Central memory CD8-positive, alpha-beta T cell (primary cell): Measurements from ENCODE around the gene C7.
"Not testable (repeated sequence)": the region's sequence is repeated elsewhere in the genome, so short reads cannot be mapped to it uniquely, and the experiment has no call there.

Experiments
- ATAC-seq: fragments of 150-1000 bp; cut with Tn5 transposase; replicated peaks from 2 replicates; pipeline ENCODE4 v1.10.0; 2022; ENCODE audit warnings: mild to moderate bottlenecking, moderate FRiP score, moderate number of reproducible peaks; ENCODE audit not compliant: poor library complexity, severe bottlenecking; ENCODE audit errors: extremely low read depth
- DNase-seq, 2 donors: peaks; one replicate each; pipeline ENCODE4 v3.0.0; 2021; ENCODE audit warnings: low spot score in 2 of 2
- H3K27ac Mint-ChIP-seq: one replicate; pipeline ENCODE4 v1.8.0; 2022; ENCODE audit warnings: low read depth, mild to moderate bottlenecking, moderate library complexity, mixed read lengths
- H3K27me3 Mint-ChIP-seq: one replicate; pipeline ENCODE4 v1.8.0; 2022; ENCODE audit warnings: mixed read lengths
- H3K36me3 Mint-ChIP-seq: one replicate; pipeline ENCODE4 v1.8.0; 2022; ENCODE audit warnings: mild to moderate bottlenecking, moderate library complexity, mixed read lengths; ENCODE audit not compliant: insufficient read depth
- H3K4me1 Mint-ChIP-seq: one replicate; pipeline ENCODE4 v1.8.0; 2022; ENCODE audit warnings: mixed read lengths
- H3K4me3 Mint-ChIP-seq: one replicate; pipeline ENCODE4 v1.8.0; 2022; ENCODE audit warnings: mild to moderate bottlenecking, moderate library complexity, mixed read lengths
- H3K9me3 Mint-ChIP-seq: one replicate; pipeline ENCODE4 v1.8.0; 2022; ENCODE audit warnings: mixed read lengths

The C7 gene

GRCh38 chr5:40909264-40909663 is at the start of gene C7:
C7 (plus strand) TSS chr5:40909497; CDS start chr5:40909611, 114 bp downstream.
- Mint-ChIP-seq H3K4me1 (no peaks in the 10 kb centered on the region), H3K27ac (no peak within 1 kb of the TSS), H3K4me3 (no peak within 1 kb of the TSS), H3K9me3 (no peaks in the 10 kb centered on the region), H3K27me3 (peaks cover 45% of the 10 kb centered on the region), H3K36me3 (no peaks in the 10 kb centered on the region)
- ATAC-seq (no peak), DNase-seq (no peak)

GRCh38 chr5:40860711-40861110 is 48.6 kb upstream of the C7 start:
- Mint-ChIP-seq H3K27me3 (no peaks in the 10 kb centered on the region), H3K4me1 (no peaks in the 10 kb centered on the region), H3K36me3 (no peaks in the 10 kb centered on the region), H3K9me3 (peaks cover 6% of the 10 kb centered on the region), H3K4me3 (no peak overlapping the region), H3K27ac (no peak overlapping the region)
- ATAC-seq = no peak
- no peak for DNase-seq

- not testable (repeated sequence) for H3K4me1 Mint-ChIP-seq, ATAC-seq, H3K4me3 Mint-ChIP-seq, H3K27ac Mint-ChIP-seq, H3K27me3 Mint-ChIP-seq, H3K36me3 Mint-ChIP-seq, DNase-seq, H3K9me3 Mint-ChIP-seq
Measured at GRCh38 chr5:40865004-40865403, 44.3 kb upstream of the C7 start.

GRCh38 chr5:40866844-40867243 is 42.5 kb upstream of the C7 start:
- H3K9me3 Mint-ChIP-seq = peaks cover 6% of the 10 kb centered on the region
- H3K27ac Mint-ChIP-seq = no peak overlapping the region
- no peak overlapping the region for H3K4me3 Mint-ChIP-seq
- peaks cover 4% of the 10 kb centered on the region for H3K27me3 Mint-ChIP-seq
- no peaks in the 10 kb centered on the region for H3K4me1 Mint-ChIP-seq
- no peaks in the 10 kb centered on the region for H3K36me3 Mint-ChIP-seq
- no peak for ATAC-seq
- DNase-seq = no peak

GRCh38 chr5:40869384-40869783 is 39.9 kb upstream of the C7 start:
- ATAC-seq = no peak
- peaks cover 6% of the 10 kb centered on the region for H3K9me3 Mint-ChIP-seq

GRCh38 chr5:40871177-40871576 is 38.1 kb upstream of the C7 start:
- no peak overlapping the region for H3K4me3 Mint-ChIP-seq
- DNase-seq = no peak
- ATAC-seq = no peak
- no peaks in the 10 kb centered on the region for H3K36me3 Mint-ChIP-seq
- no peak overlapping the region for H3K27ac Mint-ChIP-seq
- peaks cover 10% of the 10 kb centered on the region for H3K27me3 Mint-ChIP-seq
- no peaks in the 10 kb centered on the region for H3K9me3 Mint-ChIP-seq
- no peaks in the 10 kb centered on the region for H3K4me1 Mint-ChIP-seq

More at GRCh38 chr5:40869384-40869783, 39.9 kb upstream of the C7 start:
- DNase-seq = no peak
- no peaks in the 10 kb centered on the region for H3K4me1 Mint-ChIP-seq
- H3K27ac Mint-ChIP-seq = no peak overlapping the region
- H3K27me3 Mint-ChIP-seq = peaks cover 10% of the 10 kb centered on the region
- no peaks in the 10 kb centered on the region for H3K36me3 Mint-ChIP-seq
- H3K4me3 Mint-ChIP-seq = no peak overlapping the region

- DNase-seq, H3K4me1 Mint-ChIP-seq, ATAC-seq, H3K4me3 Mint-ChIP-seq, H3K27ac Mint-ChIP-seq, H3K36me3 Mint-ChIP-seq, H3K9me3 Mint-ChIP-seq: not testable (repeated sequence)
- peaks cover 18% of the 10 kb centered on the region for H3K27me3 Mint-ChIP-seq
Measured at GRCh38 chr5:40872253-40872652, 37.0 kb upstream of the C7 start.

- Mint-ChIP-seq H3K27me3 (peaks cover 18% of the 10 kb centered on the region), H3K36me3 (no peaks in the 10 kb centered on the region), H3K4me3 (no peak overlapping the region), H3K27ac (no peak overlapping the region), H3K4me1 (no peaks in the 10 kb centered on the region), H3K9me3 (no peaks in the 10 kb centered on the region)
- DNase-seq (no peak), ATAC-seq (no peak)
Measured at GRCh38 chr5:40873286-40873880, 35.9 kb upstream of the C7 start.

- DNase-seq (no peak), ATAC-seq (no peak)
- Mint-ChIP-seq H3K4me3 (no peak overlapping the region), H3K9me3 (no peaks in the 10 kb centered on the region), H3K27me3 (peaks cover 18% of the 10 kb centered on the region), H3K4me1 (no peaks in the 10 kb centered on the region), H3K27ac (no peak overlapping the region), H3K36me3 (no peaks in the 10 kb centered on the region)
Measured at GRCh38 chr5:40875958-40876357, 33.3 kb upstream of the C7 start.

GRCh38 chr5:40877371-40877988 is 31.8 kb upstream of the C7 start:
- Mint-ChIP-seq H3K27ac (no peak overlapping the region), H3K4me1 (no peaks in the 10 kb centered on the region), H3K4me3 (no peak overlapping the region), H3K9me3 (no peaks in the 10 kb centered on the region), H3K36me3 (no peaks in the 10 kb centered on the region), H3K27me3 (peaks cover 7% of the 10 kb centered on the region)
- no peak for ATAC-seq
- DNase-seq = no peak

GRCh38 chr5:40879163-40879942 is 29.9 kb upstream of the C7 start:
- no peak for DNase-seq
- H3K27ac Mint-ChIP-seq = peak overlapping the region; percentile 50

GRCh38 chr5:40882291-40882690 is 27.0 kb upstream of the C7 start:
- ATAC-seq = no peak
- Mint-ChIP-seq H3K9me3 (no peaks in the 10 kb centered on the region), H3K4me1 (no peaks in the 10 kb centered on the region), H3K27ac (no peak overlapping the region), H3K36me3 (no peaks in the 10 kb centered on the region), H3K27me3 (peaks cover 10% of the 10 kb centered on the region), H3K4me3 (no peak overlapping the region)
- no peak for DNase-seq

More at GRCh38 chr5:40879163-40879942, 29.9 kb upstream of the C7 start:
- no peak for ATAC-seq
- no peaks in the 10 kb centered on the region for H3K4me1 Mint-ChIP-seq
- no peaks in the 10 kb centered on the region for H3K36me3 Mint-ChIP-seq
- no peak overlapping the region for H3K4me3 Mint-ChIP-seq
- H3K27me3 Mint-ChIP-seq = peaks cover 7% of the 10 kb centered on the region
- H3K9me3 Mint-ChIP-seq = no peaks in the 10 kb centered on the region

- not testable (repeated sequence) for H3K27ac Mint-ChIP-seq, H3K36me3 Mint-ChIP-seq, ATAC-seq, H3K9me3 Mint-ChIP-seq, H3K4me1 Mint-ChIP-seq, H3K4me3 Mint-ChIP-seq, DNase-seq
- H3K27me3 Mint-ChIP-seq = peaks cover 18% of the 10 kb centered on the region
Measured at GRCh38 chr5:40883051-40883450, 26.2 kb upstream of the C7 start.
